SIG-M5 (cell line): ENCODE data around the gene NHLRC4.

Experiments
- DNase-seq: peaks from one replicate; lab custom pipeline; 2025; lab: John Stamatoyannopoulos, UW

The NHLRC4 gene

DNA sequence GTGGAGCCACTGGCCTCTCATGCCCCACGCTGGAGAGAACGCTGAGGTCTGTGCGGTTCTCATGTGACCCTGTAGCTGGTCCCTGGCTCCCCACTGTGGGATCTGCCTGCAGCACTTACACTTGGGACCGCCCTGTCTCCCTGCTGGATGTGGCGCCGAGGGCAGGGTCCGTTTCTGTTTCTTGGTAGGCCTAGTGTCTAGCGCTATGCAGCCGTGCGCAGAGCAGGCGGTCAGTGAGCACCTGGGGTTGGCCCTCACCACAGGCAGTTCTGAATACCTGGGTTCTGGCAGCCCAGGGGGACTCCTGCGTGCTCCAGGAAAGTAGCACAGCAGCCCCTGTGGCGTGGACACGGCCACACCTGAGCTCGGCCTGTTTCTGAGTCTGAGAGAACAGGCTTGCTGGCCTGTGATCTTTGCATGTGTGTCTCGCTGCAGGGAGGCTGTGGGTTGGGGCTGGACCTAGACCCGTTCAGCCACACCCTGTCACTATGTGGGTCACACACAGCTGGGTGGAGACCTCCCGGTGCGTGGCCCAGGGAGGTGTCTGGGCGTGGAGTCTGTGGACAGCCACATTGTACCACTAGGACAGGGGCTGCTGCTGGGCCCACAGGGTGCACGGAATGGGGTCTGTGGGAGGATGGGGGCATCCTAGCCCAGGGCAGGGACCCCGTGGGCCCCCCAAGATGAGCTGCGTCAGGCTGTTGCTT lies 36.5 kb upstream of the NHLRC4 start:
- DNase-seq: no peak

DNA sequence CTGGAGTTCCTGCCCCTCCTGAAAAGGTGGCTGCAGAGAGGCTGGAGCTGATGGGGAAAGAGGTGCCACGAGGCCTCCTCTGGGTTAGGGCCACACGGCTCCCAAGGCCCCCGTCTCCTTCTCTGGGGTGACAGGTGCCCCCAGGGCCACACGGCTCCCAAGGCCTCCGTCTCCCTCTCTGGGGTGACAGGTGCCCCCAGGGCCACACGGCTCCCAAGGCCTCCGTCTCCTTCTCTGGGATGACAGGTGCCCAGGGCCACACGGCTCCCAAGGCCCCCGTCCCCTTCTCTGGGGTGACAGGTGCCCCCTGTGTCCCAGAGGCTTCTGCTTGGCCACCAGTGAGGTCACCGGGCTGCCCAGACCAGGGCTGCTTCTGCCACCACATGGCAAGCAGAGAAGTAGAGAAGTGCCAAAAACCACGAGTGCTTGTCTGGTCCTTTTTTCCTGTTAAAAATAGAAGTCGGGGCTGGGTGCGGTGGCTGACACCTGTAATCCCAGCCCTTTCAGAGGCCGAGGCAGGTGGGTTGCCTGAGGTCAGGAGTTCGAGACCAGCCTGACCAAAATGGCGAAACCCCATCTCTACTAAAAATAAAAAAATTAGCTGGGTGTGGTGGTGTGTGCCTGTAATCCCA lies 35.2 kb upstream of the NHLRC4 start:
- DNase-seq: no peak

DNA sequence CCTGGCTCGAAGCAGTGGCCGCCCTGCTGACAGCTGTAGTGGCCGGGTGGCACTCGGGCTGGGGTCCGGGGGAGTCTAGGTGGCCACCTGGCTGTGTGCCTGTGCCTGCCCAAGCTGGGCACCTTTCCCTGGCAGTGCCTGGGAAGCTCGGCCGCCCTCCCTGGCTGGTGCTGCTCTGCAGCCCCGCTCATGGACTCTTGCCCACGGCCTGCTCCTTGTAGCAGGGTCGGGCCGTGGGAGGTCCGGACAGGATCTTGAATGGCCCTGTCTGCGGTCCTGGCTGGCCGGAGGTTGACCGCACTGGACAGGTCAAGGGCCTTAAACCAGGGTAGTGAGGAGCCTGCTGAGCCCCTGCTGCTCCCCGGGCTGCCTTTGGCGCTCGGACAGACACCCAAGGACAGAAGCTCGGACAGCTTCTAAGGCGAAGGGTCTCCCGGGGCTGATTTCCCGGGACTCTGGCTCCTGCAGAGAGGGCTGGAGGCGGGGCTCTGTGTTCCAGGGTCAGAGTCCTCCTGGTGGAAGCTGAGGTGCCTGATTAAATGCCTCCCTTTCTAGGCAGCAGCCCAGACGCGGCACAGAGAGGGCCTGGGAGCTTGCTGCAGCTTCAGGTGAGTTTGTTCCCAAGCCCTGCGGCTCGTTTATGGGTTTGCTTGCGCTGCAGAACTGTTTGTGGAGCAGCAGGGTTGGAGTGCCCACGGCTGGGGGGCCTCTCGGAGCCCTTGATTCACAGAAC lies 33.2 kb upstream of the NHLRC4 start:
- DNase-seq: no peak

DNA sequence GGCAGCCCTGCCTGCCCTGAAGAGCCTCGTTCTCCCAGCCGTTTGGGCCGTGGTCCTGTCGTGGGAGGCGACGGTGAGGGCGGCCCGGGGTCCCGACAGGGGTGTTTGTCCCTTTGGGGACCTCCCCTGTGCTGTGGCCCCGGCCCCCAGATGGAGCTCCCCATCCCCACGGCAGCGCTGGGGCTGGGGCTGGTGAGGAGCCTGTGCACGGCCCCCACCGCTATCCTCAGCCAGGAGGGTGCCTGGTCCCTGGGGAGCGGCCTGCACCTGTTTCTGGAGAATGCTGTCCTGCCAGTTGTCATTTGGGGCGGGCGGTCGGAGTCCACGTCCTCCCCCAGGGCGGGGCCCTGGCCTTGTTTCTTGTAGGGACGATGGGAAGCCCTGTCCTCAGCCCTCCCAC lies 32.7 kb upstream of the NHLRC4 start:
- no peak for DNase-seq

DNA sequence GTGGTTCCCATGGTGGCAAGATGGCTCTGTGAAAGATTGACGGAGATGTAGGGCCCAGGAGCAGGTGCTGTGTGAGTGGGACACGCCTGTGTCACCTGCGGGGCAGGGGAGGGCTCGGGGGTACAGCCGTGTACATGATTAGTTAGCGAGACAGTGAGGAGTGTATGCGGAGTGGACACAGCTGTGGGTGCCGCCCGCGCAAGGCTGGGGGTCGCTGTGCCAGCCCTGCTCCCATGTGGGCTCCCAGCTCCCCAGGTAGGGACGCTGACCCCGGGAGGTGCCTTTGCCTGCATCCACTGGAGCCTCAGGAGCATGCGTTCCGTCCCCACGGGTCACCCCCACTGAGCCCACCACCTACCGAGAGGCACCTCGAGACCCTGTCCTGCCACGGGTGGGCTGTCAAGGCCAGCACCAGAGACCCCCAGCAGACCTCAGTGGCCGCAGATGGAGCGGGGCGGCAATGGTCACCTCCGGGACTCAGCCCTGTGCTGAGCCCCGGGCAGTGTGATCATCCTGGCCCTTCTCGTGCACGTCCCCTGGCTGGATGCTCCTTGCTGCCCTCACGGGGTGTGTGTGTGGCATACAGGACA lies 31.9 kb upstream of the NHLRC4 start:
- no peak for DNase-seq

DNA sequence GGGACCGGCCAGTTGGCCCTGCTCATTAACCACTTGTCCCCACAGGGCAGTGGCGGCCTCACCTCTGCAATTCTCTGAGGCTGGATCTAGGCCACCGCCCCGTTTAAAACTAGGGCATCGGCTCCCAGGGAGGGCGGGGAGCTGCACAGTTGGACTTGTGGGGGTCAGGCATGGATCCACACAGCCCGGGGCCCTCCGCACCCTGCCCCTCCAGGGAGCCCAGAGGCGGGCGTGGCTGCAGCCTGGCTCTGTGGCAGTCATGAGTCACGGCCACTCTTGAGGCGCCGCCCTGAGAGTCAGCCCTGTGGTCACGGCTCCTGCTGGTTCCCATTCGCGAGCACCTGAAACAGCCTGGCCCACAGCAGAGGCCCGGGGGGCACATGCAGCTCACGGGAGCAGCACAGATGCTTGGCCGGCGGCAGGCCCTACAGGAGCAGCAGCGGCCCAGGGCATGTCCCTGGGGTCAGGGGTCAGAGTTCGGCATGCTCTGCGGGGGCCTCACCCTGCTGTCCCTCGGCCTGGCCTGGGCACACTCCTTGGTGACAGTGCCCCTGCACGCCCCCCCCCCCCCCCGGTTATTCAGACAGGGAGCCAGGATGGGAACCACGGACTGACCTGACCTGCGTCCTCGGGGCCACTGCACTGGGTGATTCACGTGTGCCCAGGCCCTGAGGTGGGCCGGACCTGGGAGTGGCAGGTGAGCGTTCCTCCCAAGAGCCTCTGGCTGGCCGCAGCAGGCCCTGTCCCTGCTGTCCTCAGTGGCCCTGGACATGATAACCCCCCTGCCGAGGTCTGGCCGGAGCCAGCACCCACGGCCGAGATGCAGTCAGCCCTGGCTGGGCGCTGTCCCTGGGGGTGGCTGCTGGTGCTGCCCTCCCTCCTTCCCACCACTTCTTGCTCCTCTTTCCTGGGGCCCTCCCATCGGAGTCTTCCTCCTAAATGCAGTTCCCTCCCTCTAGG lies 31.1 kb upstream of the NHLRC4 start:
- no peak for DNase-seq

DNA sequence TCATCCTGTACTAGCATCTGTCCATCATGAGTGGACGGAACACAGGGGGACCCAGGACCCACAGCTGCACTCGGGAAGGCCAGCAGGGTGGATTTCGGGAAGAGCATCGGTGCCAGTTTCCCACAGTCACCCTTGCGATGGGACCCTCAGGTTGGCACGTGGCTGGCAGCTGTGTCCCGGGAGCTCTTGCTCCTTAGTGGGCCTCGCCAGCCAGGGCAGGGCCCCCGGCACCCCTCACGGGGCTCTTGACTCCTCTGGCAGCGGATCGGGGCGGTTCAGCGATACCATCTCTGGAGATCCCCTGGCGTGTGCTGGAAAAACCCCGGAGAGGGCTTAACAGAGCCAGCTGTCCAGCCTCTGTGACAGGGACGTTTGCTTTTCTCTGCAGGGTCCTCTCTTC lies 30.1 kb upstream of the NHLRC4 start:
- DNase-seq: no peak

DNA sequence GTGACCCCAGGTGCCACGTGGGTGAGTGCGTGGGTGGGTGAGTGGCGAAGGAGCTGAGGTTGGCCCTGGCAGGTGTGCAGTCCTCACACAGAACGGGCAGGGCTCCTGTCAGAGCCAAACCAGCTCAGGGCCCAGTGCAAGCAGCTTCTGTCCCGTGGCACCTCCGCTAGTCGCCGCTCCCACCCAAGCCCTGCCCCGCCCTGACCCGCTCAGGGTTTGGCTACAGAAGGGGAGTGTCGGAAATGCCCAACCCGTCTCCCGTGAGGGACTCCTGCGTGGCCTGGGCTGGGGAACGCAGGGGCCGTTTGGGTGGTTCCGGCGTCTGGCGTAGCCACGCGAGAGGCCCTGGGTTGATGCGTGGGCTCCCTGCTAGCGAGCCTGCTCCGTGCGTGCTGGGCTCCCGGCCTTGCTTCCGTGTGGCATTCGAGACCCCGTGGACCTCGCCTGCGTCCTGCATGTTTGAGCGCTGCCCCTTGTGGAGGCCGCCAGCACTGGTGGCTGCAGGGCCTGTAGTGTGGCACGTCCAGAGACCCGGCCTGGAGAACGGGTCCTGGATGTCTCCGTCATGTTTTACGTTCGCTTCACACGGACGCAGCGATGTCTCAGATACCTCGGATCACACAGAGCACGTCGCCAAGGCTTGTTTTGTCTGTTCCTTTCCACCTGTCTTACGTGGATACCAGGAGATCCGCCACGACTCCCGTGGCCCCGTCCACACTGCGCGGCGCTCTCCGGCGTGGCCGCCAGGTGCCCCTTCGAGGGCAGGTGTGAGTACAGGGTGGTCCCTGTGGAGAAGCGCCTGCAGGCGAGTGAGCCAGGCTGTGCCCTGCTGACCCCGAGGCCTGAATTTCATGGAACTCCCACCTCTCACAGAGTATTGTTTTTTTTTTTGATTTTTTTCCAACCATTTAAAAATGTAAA lies 29.1 kb upstream of the NHLRC4 start:
- DNase-seq: no peak

DNA sequence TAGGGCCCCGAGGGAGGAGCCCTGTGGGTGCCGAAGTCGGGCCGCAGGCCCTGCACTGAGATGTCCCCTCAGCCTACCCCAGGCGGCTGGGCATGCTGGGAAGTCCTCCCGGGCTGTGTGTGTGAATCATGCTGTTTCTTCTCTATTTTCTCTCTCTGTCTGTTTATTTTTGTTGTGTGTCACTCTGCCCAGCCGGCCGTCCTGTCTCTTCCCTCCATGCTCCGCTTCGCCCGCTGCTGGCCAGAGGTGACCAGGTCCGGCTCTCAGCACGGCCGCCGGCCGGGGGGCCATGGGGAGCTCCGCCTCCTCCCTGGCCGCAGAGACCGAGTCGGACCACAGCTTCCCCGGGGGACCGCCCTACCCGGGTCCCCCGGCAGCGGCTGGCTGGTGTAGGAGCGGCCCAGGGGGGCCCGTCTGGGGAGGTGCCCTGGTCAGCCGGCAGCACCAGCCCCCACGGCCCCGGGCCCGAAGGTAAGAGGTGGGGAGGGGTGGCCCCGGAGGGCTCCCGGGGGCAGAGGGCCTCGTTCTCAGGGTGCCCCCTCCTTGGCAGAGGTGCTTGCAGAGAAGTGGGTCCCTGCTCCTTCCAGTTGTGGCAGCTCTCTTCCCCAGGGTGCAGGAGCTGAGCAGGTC lies 26.8 kb upstream of the NHLRC4 start:
- no peak for DNase-seq

DNA sequence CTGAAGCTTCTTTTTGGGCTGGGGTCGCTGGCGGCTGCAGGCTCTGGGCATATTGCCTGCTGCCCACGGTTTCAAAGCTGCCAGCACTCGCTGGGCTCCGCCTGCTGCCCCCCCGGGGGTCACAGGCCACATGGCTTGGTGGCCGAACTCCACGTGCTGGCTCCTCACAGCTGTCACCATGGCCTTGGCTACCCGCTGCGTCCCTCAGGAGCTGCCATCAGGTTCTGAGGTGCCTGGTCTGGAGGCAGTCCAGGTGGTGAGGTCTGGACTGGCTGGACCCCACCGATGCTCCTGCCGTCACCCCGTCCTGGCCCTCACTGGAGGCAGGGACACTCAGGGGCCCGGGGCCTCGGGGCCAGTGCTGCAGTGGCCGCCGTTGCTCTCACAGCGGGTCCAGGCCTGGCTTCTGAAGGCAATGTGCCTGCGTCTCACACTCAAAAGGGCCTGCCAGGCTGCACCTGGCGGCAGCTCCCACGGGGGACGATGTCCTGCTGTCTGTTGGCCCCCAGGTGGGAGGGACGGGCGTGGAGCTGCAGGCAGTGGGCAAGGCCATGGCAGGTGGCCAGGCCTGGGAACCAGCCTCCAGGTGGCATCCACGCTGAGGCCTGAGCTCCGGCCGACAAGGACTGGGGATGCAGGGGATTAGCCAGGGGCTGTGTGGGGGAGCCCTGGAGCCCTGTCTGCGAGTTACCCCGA lies 26.0 kb upstream of the NHLRC4 start:
- DNase-seq: no peak

DNA sequence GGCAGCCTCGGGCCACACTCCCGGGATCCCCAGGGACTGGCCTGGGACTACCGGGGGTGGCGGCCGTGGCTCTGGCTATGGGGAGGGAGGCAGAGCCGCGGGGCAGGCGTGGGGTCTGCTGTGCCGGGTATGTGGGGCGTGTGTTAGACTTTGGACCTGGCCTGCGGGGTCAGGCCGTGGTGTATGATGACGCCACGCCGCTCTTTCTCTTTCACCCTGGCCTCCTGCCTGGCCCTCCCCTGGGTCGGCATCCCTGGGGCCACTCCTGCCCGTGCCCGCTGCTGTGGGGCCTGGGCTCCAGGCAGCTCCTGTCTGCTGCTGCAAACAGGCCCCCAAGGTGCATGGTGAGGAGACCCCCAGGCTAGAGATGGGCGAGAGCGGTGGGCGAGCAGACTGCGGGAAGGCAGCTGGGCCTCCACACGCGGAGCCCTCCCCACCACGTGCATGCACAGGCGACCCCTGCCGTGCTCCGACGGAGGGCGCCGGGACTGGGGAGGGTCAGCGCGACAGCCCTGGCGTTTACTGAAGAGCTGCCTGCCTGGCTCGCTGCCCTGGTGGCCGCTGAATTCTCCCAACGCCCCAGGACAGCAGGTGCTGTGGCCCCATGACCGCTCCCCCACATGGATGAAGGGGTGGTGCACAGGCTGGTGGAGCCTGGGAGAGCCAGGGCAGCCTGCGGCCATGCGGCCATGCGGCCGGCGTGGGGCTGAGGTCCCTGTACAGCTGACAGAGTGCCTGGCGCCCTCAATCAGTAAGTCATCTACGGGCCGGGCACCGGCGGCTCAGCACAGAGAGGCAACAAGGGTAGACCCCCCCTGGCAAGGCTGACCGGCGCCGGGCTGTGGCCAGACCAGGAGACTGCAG lies 23.3 kb upstream of the NHLRC4 start:
- no peak for DNase-seq

DNA sequence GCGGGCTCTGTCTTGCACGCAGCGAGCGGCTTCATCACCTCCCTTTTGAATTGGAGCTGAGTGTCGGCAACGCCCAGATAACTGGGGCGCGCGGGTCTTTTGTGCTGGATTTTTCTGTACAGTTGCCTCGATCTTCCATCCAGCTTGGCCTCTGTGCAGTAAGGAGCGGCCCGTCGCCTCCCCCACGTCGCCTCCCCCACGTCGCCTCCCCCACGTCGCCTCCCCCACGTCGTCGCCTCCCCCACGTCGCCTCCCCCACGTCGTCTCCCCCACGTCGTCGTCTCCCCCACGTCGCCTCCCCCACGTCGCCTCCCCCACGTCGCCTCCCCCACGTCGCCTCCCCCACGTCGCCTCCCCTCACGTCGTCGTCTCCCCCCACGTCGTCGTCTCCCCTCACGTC lies 22.3 kb upstream of the NHLRC4 start:
- no peak for DNase-seq

DNA sequence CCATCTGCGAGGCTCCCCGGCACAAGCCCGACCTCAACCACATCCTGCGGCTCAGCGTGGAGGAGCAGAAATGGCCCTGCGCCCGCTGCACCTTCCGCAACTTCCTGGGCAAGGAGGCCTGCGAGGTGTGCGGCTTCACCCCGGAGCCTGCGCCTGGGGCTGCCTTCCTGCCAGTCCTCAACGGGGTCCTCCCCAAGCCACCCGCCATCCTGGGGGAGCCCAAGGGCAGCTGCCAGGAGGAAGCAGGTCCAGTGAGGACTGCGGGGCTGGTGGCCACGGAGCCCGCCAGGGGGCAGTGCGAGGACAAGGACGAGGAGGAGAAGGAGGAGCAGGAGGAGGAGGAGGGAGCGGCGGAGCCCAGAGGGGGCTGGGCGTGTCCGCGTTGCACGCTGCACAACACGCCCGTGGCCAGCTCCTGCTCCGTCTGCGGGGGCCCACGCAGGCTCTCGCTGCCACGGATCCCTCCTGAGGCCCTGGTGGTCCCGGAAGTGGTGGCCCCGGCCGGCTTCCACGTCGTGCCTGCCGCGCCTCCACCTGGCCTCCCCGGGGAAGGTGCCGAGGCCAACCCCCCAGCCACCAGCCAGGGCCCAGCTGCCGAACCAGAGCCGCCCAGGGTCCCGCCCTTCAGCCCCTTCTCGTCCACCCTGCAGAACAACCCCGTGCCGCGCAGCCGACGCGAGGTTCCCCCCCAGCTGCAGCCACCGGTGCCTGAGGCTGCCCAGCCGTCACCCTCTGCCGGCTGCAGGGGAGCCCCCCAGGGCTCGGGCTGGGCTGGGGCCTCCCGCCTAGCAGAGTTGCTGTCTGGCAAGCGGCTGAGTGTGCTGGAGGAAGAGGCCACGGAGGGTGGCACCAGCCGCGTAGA lies 19.7 kb upstream of the NHLRC4 start:
- DNase-seq: no peak

DNA sequence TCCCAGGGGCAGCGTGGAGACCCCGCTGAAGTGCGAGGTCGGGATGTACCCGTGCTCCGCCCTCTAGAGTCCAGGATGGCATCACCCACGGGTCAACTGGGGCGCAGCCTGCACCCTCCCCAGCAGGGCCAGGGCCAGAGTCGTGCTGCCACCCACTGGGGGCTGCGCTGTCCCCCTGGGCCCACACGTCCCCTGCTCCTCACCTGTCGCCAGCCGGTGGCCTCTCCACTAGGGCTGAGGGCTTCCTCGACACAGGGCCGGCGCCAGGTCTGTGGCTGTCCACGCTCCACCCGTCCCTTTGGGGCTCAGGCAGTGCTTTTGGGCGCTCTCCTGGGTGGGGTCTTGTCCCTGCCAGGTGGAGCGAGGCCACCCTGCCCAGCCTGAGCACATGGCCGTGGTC lies 18.2 kb upstream of the NHLRC4 start:
- DNase-seq: no peak

DNA sequence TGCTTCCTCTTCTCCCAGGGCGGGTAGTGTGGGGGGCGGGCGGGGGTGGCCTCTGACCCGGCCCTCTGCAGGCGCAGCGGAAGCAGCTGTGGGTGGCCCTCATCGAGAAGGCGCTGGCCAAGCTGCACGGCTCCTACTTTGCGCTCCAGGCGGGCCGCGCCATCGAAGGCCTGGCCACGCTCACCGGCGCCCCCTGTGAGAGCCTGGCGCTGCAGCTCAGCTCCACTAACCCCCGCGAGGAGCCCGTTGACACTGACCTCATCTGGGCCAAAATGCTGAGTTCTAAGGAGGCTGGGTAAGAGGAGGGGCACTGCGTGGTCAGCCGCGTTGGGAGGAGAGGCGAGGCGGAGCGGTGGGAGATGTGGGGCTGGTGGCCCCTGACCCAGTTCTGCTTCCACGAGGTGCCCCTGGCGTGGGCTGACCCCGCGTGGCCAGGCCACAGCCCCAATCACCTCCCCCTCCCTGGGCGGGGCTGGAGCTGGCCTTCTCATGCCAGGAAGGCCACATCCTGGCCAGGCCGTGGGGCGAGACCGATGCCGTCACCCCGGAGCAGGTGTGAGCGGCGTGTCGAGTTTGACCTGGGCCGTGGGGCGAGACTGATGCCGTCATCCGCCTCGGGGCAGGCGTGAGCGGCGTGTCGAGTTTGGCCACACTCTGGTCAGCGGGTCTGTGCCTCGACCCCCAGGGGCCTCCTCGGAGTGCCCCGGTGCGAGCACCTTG lies 17.1 kb upstream of the NHLRC4 start:
- no peak for DNase-seq

DNA sequence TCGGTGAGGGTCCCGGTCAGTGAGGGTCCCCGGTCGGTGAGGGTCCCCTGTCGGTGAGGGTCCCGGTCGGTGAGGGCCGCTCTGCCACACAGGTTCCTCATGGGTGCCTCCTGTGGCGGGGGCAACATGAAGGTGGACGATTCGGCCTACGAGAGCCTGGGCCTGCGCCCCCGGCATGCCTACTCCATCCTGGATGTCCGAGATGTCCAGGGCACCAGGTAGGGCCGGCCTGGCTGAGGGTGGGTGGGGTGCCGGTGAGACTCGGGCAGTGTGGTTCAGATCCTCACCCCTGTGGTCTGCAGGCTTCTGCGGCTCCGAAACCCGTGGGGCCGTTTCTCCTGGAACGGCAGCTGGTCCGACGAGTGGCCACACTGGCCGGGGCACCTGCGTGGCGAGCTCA lies 15.6 kb upstream of the NHLRC4 start:
- no peak for DNase-seq

DNA sequence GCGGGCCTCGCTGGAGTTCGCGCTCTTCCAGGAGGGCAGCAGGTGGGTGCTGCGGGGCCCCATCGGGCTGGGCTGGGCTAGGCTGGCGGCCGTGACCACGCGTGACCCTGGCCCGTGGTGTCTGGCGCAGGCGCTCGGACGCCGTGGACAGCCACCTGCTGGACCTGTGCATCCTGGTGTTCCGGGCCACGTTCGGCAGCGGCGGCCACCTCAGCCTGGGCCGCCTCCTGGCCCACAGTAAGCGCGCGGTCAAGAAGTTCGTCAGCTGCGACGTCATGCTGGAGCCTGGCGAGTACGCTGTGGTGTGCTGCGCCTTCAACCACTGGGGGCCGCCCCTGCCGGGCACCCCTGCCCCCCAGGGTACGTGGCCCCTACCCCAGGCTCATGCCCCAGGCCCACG lies 14.6 kb upstream of the NHLRC4 start:
- DNase-seq: no peak
